Measurements from ENCODE around the gene IMMT.

- TF ChIP-seq CTCF (conservative IDR thresholded peaks at IDR 0.05; ENCODE audit: low read depth in 2 of 2) (no peak), ETS1 (IDR thresholded peaks at IDR 0.05) (no peak), EZH2 (IDR thresholded peaks at IDR 0.05; ENCODE audit: low read depth, unreplicated experiment) (no peak), JUNB (IDR thresholded peaks at IDR 0.05; ENCODE audit: unreplicated experiment) (no peak), STAT1 (IDR thresholded peaks at IDR 0.05; ENCODE audit: unreplicated experiment) (no peak), POLR2AphosphoS5 (IDR thresholded peaks at IDR 0.05; ENCODE audit: low read depth) (no peak), REST (IDR thresholded peaks at IDR 0.05; ENCODE audit: unreplicated experiment) (no peak), EZH2phosphoT487 (IDR thresholded peaks at IDR 0.05; ENCODE audit: unreplicated experiment) (no peak), CREB1 (CRISPR knock-in tag; IDR thresholded peaks at IDR 0.05; ENCODE audit: low read depth) (no peak), NANOG (IDR thresholded peaks at IDR 0.05; ENCODE audit: borderline replicate concordance) (no peak)
Measured at GRCh38 chr2:86124683-86125082, 70.6 kb downstream of the IMMT start.
